Gastroesophageal sphincter (tissue), 4 donors: ENCODE results near the gene PXDC1. TPM values are rescaled to one million over a fixed set of nuclear protein-coding genes. Genes with fewer than 3 reads are reported as not detected.

Source experiments
- ATAC-seq: fragments of 150-250 bp; one replicate; pipeline ENCODE4 v1.9.1; 2016; ENCODE audit warnings: mild to moderate bottlenecking, moderate library complexity
- H3K27ac ChIP-seq, 4 donors: fragments of 200-600 bp; sonication (generic) in 3 of 4; 1 replicate in 3 of 4; 2 replicates in 1 of 4; pipeline ENCODE4 v1.5.1; 2016 to 2019
- H3K27me3 ChIP-seq: fragments of 200-600 bp; sonication (generic); one replicate; pipeline ENCODE4 v1.5.1; 2019
- H3K36me3 ChIP-seq, 2 donors: fragments of 200-600 bp; sonication (generic); one replicate each; pipeline ENCODE4 v1.5.1; 2019; ENCODE audit warnings: control low read depth in 1 of 2
- H3K4me1 ChIP-seq, 3 donors: fragments of 200-600 bp; sonication (generic); 1 replicate in 2 of 3; 2 replicates in 1 of 3; pipeline ENCODE4 v1.5.1; 2016 to 2019; ENCODE audit warnings: control low read depth in 2 of 3
- H3K4me3 ChIP-seq, 2 donors: fragments of 200-600 bp; sonication (generic); one replicate each; pipeline ENCODE4 v1.5.1; 2019; ENCODE audit warnings: mild to moderate bottlenecking in 1 of 2, moderate library complexity in 1 of 2
- H3K9me3 ChIP-seq, 3 donors: fragments of 200-600 bp; sonication (generic); one replicate each; pipeline ENCODE4 v1.5.1; 2017 to 2019; ENCODE audit warnings: control low read depth in 2 of 3
- EP300 ChIP-seq: sonication (generic); formaldehyde crosslinking; IDR thresholded peaks from one replicate; pipeline ENCODE4 v1.6.1; 2017; ENCODE audit warnings: antibody characterized with exemption, mild to moderate bottlenecking
- POLR2A ChIP-seq, 2 donors: fragments of 450-650 bp; IDR thresholded peaks; one replicate each; pipeline ENCODE4 v1.6.1; 2017; ENCODE audit warnings: antibody characterized with exemption in 2 of 2, mild to moderate bottlenecking in 2 of 2, moderate library complexity in 1 of 2
- POLR2AphosphoS5 ChIP-seq: sonication (generic); formaldehyde crosslinking; IDR thresholded peaks from one replicate; pipeline ENCODE4 v1.6.1; 2017; ENCODE audit warnings: antibody characterized with exemption
- WGBS, 2 donors: methylation state at CpG; one replicate each; pipeline ENCODE4 v1.1.5; 2018; ENCODE audit warnings: low coverage in 1 of 2; 5-methylcytosine and 5-hydroxymethylcytosine counted together
- total RNA-seq, 4 donors: library from RNA; depleted of rRNA; stranded (reverse); fragments of >200 nt; gene quantifications; one replicate each; pipeline ENCODE4 v1.1.0, GENCODE V29; 2016
- TF ChIP-seq, protein P1 (sequence below), 4 experiments: fragments of 200-600 bp in 2 of 4; fragments of 450-650 bp in 2 of 4; sonication (generic) in 1 of 4; IDR thresholded peaks; one replicate each; pipeline ENCODE4 v1.5.1; 2017 to 2019; ENCODE audit warnings: antibody characterized with exemption in 4 of 4, mild to moderate bottlenecking in 2 of 4, moderate library complexity in 2 of 4

The PXDC1 gene
- total RNA-seq, 4 donors from 2014 or later: 78.3 to 182 (median 152) TPM

DNA sequence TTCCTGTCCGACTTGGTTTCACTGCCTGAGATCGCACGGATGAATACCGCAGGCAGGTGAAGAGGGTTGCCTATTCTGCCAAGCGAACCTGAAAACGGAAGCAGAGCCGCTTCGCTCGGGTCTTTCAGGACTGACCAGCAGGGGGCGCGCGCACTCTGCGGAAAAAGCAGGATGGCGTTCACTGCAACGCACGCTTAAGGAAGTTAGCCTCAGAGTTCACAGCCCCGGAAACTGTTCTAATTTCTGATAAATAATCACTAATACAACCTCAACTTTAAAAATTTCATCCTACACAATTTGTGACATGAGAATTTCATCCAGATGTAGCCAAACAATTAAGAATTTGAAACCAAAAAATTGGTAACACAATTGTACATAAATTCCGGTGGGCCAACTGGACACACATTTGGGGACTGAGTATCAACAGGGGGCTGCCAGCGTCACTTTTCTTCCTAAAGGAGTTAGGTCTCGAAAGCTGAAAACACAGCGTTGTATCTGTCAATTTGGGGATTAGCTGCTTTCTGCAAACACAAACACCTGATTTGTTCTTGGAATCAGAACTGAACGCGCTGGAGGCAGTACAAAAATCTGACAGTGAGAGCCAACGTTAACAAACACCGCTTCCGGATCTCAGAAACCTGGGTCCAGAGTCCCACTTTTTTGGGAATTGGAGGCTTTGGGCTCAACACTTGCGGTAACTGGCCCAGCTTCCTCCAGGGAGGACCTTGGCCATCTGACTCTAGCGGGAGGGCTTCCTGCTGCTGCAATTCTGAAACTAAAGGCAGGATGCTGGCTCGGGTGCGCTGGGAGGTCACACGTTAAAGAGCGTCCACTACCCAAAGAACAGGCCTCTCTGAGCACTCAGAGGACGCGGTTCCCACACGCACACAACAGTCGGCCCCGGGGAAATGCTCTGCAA is 8.8 kb downstream of the PXDC1 start:
- Histone ChIP-seq H3K36me3 (peaks cover 0 to 17% of the 10 kb centered on the region in 2 donors), H3K4me1 (peaks cover 5 to 100% (median 75%) of the 10 kb centered on the region in 3 donors), H3K27ac (peak overlapping the region; percentile 77 to 99 (median 98)), H3K4me3 (peak overlapping the region in 1 of 2 donors; percentile 34), H3K27me3 (no peaks in the 10 kb centered on the region), H3K9me3 (no peaks in the 10 kb centered on the region)
- peak; percentile 69 for TF ChIP-seq POLR2AphosphoS5
- TF ChIP-seq POLR2A (IDR thresholded peaks at IDR 0.05): no peak
- TF ChIP-seq, protein P1, sequence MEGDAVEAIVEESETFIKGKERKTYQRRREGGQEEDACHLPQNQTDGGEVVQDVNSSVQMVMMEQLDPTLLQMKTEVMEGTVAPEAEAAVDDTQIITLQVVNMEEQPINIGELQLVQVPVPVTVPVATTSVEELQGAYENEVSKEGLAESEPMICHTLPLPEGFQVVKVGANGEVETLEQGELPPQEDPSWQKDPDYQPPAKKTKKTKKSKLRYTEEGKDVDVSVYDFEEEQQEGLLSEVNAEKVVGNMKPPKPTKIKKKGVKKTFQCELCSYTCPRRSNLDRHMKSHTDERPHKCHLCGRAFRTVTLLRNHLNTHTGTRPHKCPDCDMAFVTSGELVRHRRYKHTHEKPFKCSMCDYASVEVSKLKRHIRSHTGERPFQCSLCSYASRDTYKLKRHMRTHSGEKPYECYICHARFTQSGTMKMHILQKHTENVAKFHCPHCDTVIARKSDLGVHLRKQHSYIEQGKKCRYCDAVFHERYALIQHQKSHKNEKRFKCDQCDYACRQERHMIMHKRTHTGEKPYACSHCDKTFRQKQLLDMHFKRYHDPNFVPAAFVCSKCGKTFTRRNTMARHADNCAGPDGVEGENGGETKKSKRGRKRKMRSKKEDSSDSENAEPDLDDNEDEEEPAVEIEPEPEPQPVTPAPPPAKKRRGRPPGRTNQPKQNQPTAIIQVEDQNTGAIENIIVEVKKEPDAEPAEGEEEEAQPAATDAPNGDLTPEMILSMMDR (IDR thresholded peaks at IDR 0.05): peak; percentile 91 to 98 (median 95)
- no peak for TF ChIP-seq EP300
- WGBS, 2 donors: 4 to 8% methylated on average over 12 to 17 of the region's 37 CpGs
- ATAC-seq: peak; percentile 67

DNA sequence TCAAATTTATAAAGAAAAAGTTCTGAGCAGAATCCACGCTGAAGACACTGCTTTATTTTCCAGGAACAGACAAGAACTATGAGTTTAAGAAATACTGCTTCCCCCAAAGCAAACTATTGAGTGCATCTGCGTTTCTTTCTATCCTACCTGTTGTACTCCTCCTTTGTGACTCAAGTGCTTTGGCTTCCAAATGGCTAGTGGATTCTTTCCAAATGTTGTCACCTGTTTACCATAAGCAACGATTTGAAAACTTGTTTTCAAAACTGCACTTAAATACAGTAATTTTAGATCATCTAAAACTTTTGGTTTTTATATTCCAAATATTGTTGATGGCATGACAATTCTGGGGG is 9.5 kb downstream of the PXDC1 start:
- no peak for ATAC-seq
- Histone ChIP-seq H3K9me3 (no peaks in the 10 kb centered on the region), H3K4me3 (peak overlapping the region in 1 of 2 donors; percentile 34), H3K27ac (peak overlapping the region in 3 of 4 donors; percentile 97 to 99 (median 98)), H3K4me1 (peaks cover 5 to 100% (median 71%) of the 10 kb centered on the region in 3 donors), H3K27me3 (no peaks in the 10 kb centered on the region), H3K36me3 (peaks cover 0 to 23% of the 10 kb centered on the region in 2 donors)
- WGBS, 2 donors: 23 to 32% methylated on average over 3 of the region's 3 CpGs
- TF ChIP-seq POLR2A (IDR thresholded peaks at IDR 0.05): no peak
- TF ChIP-seq EP300: no peak
- no peak for TF ChIP-seq POLR2AphosphoS5
- TF ChIP-seq, protein P1 (IDR thresholded peaks at IDR 0.05): no peak

DNA sequence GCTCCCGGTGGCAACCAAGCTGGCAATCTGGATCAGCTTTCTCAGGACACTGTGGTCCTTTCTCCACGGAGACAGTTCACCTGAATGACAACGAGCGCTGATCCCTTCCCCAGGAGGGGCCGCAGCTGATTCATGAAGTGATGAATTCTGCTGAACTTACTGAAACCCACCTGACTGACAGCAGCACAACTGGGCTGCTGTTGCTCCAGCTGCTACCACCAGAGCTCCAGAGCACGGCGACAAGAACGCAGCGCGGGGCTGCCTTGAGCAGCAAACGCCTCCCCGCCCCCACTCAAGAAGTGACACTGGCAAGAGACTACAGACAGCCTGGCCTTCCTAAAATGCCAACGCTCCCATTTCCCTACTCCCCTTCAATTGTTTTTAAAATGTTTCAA is 10.0 kb downstream of the PXDC1 start:
- no peak for TF ChIP-seq POLR2A (IDR thresholded peaks at IDR 0.05)
- TF ChIP-seq, protein P1 (IDR thresholded peaks at IDR 0.05): no peak
- no peak for TF ChIP-seq EP300
- TF ChIP-seq POLR2AphosphoS5: no peak
- Histone ChIP-seq H3K27me3 (no peaks in the 10 kb centered on the region), H3K36me3 (peaks cover 0 to 29% of the 10 kb centered on the region in 2 donors), H3K27ac (peak overlapping the region in 3 of 4 donors; percentile 18 to 99 (median 70)), H3K4me1 (peaks cover 5 to 100% (median 65%) of the 10 kb centered on the region in 3 donors), H3K4me3 (no peak overlapping the region), H3K9me3 (no peaks in the 10 kb centered on the region)
- ATAC-seq: no peak
- WGBS, 2 donors: 40 to 72% methylated on average over 1 to 2 of the region's 13 CpGs

DNA sequence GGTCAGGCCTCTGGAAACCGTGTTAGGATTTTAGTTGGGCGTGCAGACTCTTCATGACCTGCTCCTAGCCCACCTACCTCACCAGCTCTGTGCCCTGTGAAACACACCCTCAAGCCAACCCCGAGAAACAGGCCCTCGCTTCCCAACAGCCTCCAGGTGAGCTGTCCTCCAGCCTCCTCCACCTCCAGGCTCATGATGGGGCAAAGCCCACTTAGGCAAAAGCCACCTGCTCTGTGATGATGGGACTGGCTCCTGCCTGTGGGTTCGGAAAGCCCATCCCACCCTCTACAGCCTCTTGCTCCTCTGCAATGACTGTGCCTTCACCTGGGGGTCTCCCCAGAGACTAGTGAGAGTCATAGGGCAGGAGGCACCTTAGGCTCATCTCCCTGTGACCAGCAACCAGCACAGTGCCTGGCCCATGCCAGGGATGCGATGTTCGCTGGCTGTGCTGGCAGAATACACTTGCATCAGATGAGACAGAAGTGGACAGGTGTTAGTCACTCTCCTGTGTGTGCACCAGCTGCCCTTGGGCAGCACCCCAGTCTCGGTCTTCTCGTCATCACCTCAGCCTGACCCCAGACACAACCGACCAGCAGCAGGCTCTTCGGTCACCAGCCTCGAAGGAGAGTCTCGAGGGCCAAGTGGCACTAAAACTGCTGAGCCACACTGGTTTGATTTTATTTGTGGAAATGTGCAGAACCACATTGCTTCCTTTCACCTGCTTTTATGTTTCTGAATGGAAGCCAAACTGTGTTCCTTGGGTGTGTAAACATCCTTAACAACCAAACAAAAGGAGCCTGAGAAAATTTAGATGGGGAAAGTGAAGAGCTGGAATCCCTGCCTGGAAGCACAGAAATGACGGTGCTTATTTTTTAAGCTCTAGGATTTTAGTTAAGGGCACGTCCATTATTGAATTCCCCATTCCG is 10.7 kb downstream of the PXDC1 start:
- H3K27me3 ChIP-seq: no peaks in the 10 kb centered on the region
- peak overlapping the region in 3 of 4 donors; percentile 18 to 99 (median 70) for H3K27ac ChIP-seq
- peaks cover 5 to 94% (median 59%) of the 10 kb centered on the region in 3 donors for H3K4me1 ChIP-seq
- WGBS, 2 donors: 58 to 79% methylated on average over 7 of the region's 16 CpGs
- no peak for ATAC-seq
- peaks cover 0 to 35% of the 10 kb centered on the region in 2 donors for H3K36me3 ChIP-seq
- no peaks in the 10 kb centered on the region for H3K9me3 ChIP-seq
- H3K4me3 ChIP-seq: no peak overlapping the region
- TF ChIP-seq POLR2AphosphoS5 (no peak), EP300 (no peak), POLR2A (IDR thresholded peaks at IDR 0.05) (no peak)
- TF ChIP-seq, protein P1 (IDR thresholded peaks at IDR 0.05): no peak
